HG03196 (cell line): Measurements from ENCODE around the gene OSBPL1A.
"Not testable (repeated sequence)": the region's sequence is repeated elsewhere in the genome, so short reads cannot be mapped to it uniquely, and the experiment has no call there.

Experiments
- ATAC-seq: cut with Tn5 transposase; IDR thresholded peaks from one replicate; pipeline ENCODE4 v1.9.1; 2021; ENCODE audit not compliant: unreplicated experiment

The OSBPL1A gene

GRCh38 chr18:24398540-24398939 lies 916 bp upstream of the OSBPL1A start:
- ATAC-seq, result no peak

GRCh38 chr18:24397131-24397693 lies 412 bp downstream of the OSBPL1A start:
- ATAC-seq, result peak; percentile 16

GRCh38 chr18:24396082-24396633 lies 1.5 kb downstream of the OSBPL1A start:
- ATAC-seq, result no peak

GRCh38 chr18:24395049-24395795 lies 2.4 kb downstream of the OSBPL1A start:
- no peak for ATAC-seq

- ATAC-seq, result no peak
These were observed 8.7 kb downstream of the OSBPL1A start for GRCh38 chr18:24388957-24389356.

GRCh38 chr18:24386681-24387080 lies 10.9 kb downstream of the OSBPL1A start:
- no peak for ATAC-seq

GRCh38 chr18:24381126-24381525 lies 16.5 kb downstream of the OSBPL1A start:
- ATAC-seq, result no peak

GRCh38 chr18:24380163-24380747 lies 17.4 kb downstream of the OSBPL1A start:
- ATAC-seq, result no peak

- ATAC-seq, result no peak
These were observed 19.0 kb downstream of the OSBPL1A start for GRCh38 chr18:24378598-24378997.

GRCh38 chr18:24376531-24376930 lies 21.1 kb downstream of the OSBPL1A start:
- not testable (repeated sequence) for ATAC-seq

GRCh38 chr18:24373328-24373727 lies 24.3 kb downstream of the OSBPL1A start:
- no peak for ATAC-seq

GRCh38 chr18:24372279-24372872 lies 25.2 kb downstream of the OSBPL1A start:
- no peak for ATAC-seq

- ATAC-seq, result no peak
These were observed 27.5 kb downstream of the OSBPL1A start for GRCh38 chr18:24370120-24370519.

GRCh38 chr18:24369426-24369825 lies 28.2 kb downstream of the OSBPL1A start:
- no peak for ATAC-seq

- no peak for ATAC-seq
These were observed 28.9 kb downstream of the OSBPL1A start for GRCh38 chr18:24368749-24369148.

GRCh38 chr18:24366328-24366727 lies 31.3 kb downstream of the OSBPL1A start:
- ATAC-seq, result no peak

- ATAC-seq, result no peak
These were observed 33.4 kb downstream of the OSBPL1A start for GRCh38 chr18:24364177-24364576.

- no peak for ATAC-seq
These were observed 34.9 kb downstream of the OSBPL1A start for GRCh38 chr18:24362757-24363156.

GRCh38 chr18:24359787-24360530 lies 37.7 kb downstream of the OSBPL1A start:
- ATAC-seq, result not testable (repeated sequence)

GRCh38 chr18:24354278-24354677 lies 43.3 kb downstream of the OSBPL1A start:
- no peak for ATAC-seq

GRCh38 chr18:24346254-24346653 lies 51.4 kb downstream of the OSBPL1A start:
- ATAC-seq, result no peak
